GM15510 (cell line): ENCODE results near the gene LZTS2.

ENCODE experiments used
- POLR2A ChIP-seq: IDR thresholded peaks from 3 replicates; pipeline ENCODE4 v1.6.1; 2011; ENCODE audit warnings: borderline replicate concordance; ENCODE audit not compliant: insufficient read length; ENCODE audit errors: extremely low read depth

The LZTS2 gene

DNA sequence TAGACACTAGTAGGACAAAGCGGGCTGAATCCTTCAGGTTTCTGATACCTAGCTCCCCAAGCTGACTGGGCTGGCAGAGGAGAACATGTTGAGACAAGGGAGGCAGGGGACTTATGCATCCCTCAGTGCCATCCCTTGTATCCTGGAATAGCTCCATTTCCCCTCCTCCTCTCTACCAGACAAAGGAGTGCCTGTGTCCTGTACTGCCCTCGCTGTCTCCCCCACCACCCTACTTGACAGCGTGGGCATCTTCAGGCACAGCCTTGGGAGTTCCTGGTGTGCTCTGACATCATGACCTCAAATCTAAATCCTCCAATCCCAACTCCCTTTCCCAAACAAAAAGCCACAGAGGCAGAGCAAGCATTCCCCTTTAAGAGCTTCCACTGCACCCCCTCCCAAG lies 40.5 kb downstream of the LZTS2 start:
- no peak for TF ChIP-seq POLR2A

GRCh38 chr10:101040851-101041250 lies 41.2 kb downstream of the LZTS2 start:
- TF ChIP-seq POLR2A = no peak

DNA sequence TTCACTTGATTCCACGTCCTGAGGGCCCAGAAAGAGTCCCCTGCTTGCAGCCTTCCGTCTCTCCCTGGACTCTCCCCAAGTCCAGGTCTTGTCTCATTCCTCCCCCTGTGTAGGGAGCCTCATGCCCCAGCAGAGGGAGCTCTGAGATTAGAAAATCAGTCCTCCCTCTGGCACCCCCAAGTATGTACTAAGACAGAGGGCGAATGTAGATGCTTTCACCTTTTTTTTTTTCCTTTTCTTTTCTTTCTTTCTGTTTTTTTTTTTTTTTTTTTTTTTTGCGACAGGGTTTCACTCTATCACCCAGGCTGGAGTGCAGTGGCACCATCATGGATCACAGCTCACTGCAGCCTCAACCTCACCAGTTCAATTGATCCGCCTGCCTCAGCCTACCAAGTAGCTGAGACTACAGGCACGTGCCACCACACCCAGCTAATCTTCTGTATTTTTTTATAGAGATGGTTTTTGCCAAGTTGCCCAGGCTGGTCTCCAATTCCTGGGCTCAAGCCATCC lies 41.7 kb downstream of the LZTS2 start:
- TF ChIP-seq POLR2A = no peak

GRCh38 chr10:101042118-101042517 lies 42.5 kb downstream of the LZTS2 start:
- no peak for TF ChIP-seq POLR2A

DNA sequence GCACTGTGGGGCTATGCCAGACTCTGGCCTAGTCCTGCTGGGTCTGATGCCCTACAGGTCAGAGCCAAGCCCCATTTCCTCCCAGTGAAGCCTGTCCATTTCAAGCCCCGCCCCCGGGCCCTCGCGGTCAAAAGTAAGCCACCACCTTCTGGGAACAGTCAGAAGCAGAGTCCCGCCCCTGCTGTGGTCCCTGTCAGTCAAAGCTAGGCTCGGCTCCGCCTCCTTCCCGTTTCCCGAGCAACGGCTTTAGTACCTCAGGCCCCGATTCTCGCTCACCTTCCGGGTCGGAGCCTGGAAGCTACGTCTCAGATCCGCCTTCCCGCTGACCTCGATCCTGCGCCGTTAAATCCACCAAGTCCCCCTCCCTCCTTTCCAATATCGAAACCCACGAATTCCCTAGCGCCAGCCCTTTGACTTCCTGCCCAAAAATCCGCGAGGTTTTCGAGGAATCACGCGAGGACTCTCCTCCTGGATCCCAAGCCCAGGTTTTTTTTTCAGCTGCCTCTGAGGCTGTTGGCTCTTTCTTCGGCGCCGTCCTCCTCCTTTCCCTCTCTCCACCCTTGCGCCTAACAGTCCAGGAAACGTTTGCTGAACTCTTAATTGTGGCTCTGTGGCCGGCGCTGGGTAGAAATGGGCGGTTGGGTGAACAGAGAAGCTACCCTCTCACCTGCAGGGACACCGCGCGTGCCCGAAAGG lies 43.2 kb downstream of the LZTS2 start:
- TF ChIP-seq POLR2A = peak; percentile 61

DNA sequence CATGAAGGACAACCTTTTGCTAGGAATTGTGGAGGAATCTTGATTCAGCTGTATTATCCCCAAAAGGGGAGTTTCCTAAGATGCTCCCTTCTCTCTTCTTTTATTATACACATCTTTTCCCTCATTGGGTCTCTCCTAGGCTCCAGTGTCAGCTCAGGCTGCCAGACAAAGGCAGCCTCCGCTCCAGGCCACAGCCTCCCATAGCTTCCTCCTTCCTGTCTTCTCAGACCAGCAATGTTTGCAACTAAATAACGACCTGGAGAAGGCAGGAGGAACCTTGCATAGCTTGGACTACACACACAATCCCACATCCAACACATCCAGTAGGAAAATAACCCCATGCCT lies 43.7 kb downstream of the LZTS2 start:
- TF ChIP-seq POLR2A = no peak

DNA sequence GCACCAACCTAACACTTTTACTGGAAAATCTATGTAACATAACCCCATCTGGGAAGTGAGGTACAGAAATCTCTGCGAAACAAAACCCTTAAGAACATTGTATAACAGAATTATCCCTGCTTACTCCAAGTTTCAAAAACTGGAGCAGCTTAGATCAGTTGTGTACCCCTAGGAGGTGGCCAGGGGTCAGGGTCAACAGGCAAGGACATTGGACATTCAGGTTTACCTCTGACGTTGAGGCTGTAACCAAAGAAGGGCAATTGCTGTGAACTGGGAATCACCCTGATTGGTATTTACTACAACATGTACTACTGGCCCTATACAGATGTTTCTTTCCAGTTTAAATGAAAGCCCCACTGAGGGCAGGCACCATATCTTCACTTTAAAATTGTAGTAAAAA lies 44.5 kb downstream of the LZTS2 start:
- no peak for TF ChIP-seq POLR2A

DNA sequence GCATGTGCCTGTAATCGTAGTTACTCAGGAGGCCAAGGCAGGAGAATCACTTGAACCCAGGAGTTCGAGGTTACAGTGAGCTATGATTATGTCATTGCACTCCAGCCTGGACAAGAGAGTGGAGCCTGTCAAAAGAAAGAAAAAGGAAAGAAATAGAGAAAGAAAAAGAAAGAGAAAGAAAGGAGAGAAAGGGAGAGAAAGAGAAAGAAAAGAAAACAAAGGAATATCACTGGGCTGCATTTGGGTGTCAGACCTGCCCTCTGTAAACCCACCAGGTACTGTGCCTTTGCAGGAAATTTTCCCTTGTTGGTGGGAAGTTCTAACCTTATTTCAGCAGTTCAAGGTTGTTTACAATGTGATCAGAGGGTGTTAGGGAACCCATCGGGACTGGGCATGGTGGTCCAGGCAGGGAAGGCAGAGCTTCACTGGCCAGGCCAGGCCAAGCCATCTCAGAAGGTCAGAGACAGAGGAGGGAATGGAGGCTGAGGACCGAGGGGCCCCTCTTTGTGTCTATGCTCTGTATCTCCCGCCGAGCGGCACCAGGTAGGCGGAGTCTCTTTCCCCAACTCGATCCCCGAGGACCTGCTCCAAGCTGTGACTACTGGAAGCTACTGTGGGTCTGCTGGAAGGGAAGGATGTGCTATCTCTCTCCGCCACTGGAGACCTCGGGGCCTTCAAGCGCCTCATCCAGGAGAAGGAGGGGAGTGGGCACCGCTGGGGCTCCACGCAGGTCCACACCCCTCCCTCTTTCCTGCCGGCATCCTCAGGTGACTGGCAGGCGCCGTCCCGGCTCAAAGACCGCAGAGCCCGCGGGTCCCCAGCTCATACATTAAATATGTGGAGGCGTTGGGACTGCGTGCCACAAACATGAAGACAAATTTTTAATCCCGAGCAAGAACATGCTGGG lies 47.0 kb downstream of the LZTS2 start:
- no peak for TF ChIP-seq POLR2A

DNA sequence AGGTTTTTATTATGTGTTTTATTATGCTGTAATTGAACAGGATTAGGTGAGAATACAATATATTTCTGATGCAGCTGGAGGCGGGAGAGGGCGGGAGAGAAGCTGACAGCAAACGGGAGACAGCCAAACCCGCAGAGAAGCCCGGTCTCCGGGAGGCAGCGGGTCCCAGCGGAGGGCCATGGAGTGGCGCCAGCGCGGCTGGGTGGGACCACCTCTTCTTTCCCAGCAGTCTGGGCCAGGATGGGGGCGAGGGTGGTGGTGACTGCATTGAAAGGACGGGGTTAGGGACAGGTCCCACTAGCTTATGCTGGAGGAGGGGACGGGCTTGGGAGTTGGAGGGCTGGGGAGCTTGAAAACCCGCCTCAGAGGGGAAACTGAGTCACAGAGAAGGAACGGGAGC lies 47.7 kb downstream of the LZTS2 start:
- no peak for TF ChIP-seq POLR2A

GRCh38 chr10:101047961-101048892 lies 48.6 kb downstream of the LZTS2 start:
- TF ChIP-seq POLR2A = no peak

DNA sequence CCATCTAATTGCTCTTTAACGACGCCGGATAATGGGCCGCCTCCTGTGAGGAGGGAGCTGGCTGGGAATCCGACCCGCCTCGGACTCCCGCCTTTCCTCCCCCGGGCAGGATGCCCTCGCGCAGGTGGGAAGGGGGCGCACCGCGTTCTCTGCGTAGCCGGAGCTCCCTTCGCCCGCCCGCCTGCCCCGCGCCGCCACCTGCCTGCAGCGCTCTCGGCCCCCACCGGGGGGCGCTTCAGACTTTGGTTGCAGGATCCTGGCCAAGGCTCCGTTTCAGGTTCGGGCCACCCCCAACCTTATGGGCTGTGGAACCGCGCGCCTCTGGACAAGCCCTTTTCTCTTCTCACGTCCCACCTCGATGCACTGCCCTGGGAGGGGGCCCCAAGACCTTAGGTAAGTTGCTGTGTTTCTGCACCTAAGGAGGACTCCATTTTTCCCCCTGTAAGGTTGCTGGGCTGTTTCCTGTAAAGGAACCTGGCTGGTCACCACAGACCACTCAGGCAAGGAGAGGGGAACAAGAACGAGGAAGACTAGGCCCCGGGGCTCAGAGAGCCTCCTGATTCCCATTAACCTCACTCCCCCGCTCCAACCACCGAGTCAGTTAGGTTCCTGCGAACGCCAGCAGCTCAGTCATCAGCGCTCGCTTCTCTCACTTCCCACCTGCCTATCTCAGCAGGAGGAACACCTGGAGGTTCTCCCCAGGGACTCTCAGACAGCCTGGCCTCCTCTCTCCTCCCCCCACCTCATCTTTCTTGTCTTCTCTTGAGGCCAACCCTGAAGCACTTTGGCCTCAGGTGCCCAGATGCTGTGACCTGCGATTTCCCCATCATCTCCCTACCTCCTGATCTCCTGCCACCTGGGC lies 50.8 kb downstream of the LZTS2 start:
- TF ChIP-seq POLR2A = no peak

GRCh38 chr10:101052285-101052684 lies 52.7 kb downstream of the LZTS2 start:
- TF ChIP-seq POLR2A = no peak

DNA sequence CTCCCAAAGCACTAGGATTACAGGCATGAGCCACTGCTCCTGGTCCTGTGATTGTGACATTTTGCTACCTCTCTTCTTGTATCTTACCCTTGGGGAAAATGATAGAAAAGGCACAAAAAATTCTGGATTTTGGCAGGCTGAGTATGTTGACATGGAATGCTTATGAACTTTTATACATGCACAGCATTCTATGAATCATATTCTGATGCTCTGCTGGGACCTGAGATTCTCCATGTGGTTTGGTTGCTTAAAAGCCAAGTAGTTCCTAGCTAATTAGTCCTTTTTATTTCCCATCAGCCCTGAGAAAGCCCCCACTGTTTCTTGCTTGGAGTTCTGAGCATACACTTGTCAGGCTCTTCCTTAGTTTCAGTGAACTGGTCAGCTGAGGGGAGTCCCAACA lies 53.9 kb downstream of the LZTS2 start:
- no peak for TF ChIP-seq POLR2A

GRCh38 chr10:101054351-101054750 lies 54.7 kb downstream of the LZTS2 start:
- TF ChIP-seq POLR2A = no peak

DNA sequence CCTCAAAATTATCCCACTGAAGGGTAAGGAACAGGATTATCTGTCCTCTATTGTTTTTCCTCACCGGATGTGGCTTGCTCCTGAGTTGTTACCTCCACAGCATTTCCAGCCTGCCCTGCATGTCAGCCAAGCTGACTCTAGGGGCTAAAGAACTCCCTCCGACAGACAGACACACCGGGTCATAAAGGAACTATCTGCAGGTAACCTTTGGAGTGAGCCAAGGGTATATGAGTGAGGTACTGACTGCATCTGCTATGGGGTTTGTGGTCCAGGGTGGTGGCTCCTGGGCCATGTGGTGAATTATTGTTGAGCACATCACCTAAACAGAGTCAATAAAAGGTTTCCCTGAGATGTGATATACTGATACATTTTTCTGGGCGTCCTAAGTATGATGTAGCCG lies 55.3 kb downstream of the LZTS2 start:
- TF ChIP-seq POLR2A = no peak

GRCh38 chr10:101055411-101055810 lies 55.8 kb downstream of the LZTS2 start:
- no peak for TF ChIP-seq POLR2A
